ENCODE results near the gene ARHGAP27. TPM values are rescaled to one million over a fixed set of nuclear protein-coding genes. Genes with fewer than 3 reads are reported as not detected.
A peak's percentile ranks its signal among the peaks of the same experiment; 100 is the strongest.

Gene ARHGAP27
- polyA plus RNA-seq, 1 donor (not counting 4 experiments of a cell fraction or from before 2014, with no cell fraction given) = 14.4 TPM

DNA sequence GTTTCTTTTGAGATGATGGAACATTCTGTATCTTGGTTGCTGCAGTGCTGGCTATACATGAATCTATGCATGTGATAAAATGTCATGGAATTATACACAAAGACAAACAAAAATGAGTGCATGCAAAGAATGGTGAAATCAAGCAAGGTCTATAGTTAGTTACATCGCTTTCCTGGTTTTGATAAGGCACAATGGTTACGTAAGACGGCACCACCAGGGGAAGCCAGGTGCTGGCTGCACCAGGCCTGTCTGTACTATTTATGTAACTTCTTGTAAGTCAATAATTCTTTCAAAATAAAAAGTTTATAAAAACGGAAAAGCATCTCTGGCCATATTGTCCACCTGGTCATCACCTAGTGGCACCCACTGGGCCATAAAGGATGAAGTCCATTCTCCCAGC, 46.5 kb downstream of the ARHGAP27 start:
- dilution Hi-C loops (cut with MboI; ENCODE audit: extremely low pct_ligation_motif_present, low sequenced_read_pairs) = no loop called here
- no peak overlapping the region for H3K27ac ChIP-seq (ENCODE audit: control insufficient read depth, insufficient read depth, low read length)
- FAIRE-seq (no peak), DNase-seq (ENCODE audit: low read depth, low spot score) (no peak)
- peaks cover 10% of the 10 kb centered on the region for H3K27me3 ChIP-seq (ENCODE audit: control insufficient read depth, extremely low read depth, insufficient read depth, low read length)
- TF ChIP-seq, protein P1, sequence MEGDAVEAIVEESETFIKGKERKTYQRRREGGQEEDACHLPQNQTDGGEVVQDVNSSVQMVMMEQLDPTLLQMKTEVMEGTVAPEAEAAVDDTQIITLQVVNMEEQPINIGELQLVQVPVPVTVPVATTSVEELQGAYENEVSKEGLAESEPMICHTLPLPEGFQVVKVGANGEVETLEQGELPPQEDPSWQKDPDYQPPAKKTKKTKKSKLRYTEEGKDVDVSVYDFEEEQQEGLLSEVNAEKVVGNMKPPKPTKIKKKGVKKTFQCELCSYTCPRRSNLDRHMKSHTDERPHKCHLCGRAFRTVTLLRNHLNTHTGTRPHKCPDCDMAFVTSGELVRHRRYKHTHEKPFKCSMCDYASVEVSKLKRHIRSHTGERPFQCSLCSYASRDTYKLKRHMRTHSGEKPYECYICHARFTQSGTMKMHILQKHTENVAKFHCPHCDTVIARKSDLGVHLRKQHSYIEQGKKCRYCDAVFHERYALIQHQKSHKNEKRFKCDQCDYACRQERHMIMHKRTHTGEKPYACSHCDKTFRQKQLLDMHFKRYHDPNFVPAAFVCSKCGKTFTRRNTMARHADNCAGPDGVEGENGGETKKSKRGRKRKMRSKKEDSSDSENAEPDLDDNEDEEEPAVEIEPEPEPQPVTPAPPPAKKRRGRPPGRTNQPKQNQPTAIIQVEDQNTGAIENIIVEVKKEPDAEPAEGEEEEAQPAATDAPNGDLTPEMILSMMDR (optimal IDR thresholded peaks at IDR 0.05 in 1 of 3, IDR thresholded peaks at IDR 0.05 in 1 of 3, conservative IDR thresholded peaks at IDR 0.05 in 1 of 3; ENCODE audit: extremely low read depth in 1 of 3, insufficient read depth in 2 of 3, low read length in 3 of 3) = no peak
- TF ChIP-seq EZH2 (IDR thresholded peaks at IDR 0.05; ENCODE audit: low read length) = no peak
- H3K9ac ChIP-seq (ENCODE audit: control insufficient read depth, extremely low read depth, insufficient read depth, low read length) = no peak overlapping the region
- no peak overlapping the region for H3K4me3 ChIP-seq (ENCODE audit: control insufficient read depth in 2 of 3, extremely low read depth in 1 of 3, insufficient read depth in 2 of 3, low read depth in 1 of 3, low read length in 3 of 3)
- no peaks in the 10 kb centered on the region for H3K79me2 ChIP-seq (ENCODE audit: control insufficient read depth, insufficient read depth, low read length)
- H3K9me3 ChIP-seq (ENCODE audit: control insufficient read depth, low read depth, low read length) = no peaks in the 10 kb centered on the region
- no peak overlapping the region for H2AFZ ChIP-seq (ENCODE audit: control insufficient read depth, low read length)
- no peaks in the 10 kb centered on the region for H3K36me3 ChIP-seq (ENCODE audit: control insufficient read depth in 2 of 2, extremely low read depth in 1 of 2, insufficient read depth in 2 of 2, low read length in 2 of 2)
- peaks cover 18% of the 10 kb centered on the region for H3K4me1 ChIP-seq (ENCODE audit: control insufficient read depth, extremely low read depth, insufficient read depth, low read length)
- H3K4me2 ChIP-seq (ENCODE audit: control insufficient read depth, extremely low read depth, insufficient read depth, low read depth, low read length) = no peak overlapping the region
- H4K20me1 ChIP-seq (ENCODE audit: control insufficient read depth, extremely low read depth, insufficient read depth, low read length) = no peaks in the 10 kb centered on the region
- no peaks in the 10 kb centered on the region for H3K9me1 ChIP-seq (ENCODE audit: control insufficient read depth, extremely low read depth, insufficient read depth, low read length)

DNA sequence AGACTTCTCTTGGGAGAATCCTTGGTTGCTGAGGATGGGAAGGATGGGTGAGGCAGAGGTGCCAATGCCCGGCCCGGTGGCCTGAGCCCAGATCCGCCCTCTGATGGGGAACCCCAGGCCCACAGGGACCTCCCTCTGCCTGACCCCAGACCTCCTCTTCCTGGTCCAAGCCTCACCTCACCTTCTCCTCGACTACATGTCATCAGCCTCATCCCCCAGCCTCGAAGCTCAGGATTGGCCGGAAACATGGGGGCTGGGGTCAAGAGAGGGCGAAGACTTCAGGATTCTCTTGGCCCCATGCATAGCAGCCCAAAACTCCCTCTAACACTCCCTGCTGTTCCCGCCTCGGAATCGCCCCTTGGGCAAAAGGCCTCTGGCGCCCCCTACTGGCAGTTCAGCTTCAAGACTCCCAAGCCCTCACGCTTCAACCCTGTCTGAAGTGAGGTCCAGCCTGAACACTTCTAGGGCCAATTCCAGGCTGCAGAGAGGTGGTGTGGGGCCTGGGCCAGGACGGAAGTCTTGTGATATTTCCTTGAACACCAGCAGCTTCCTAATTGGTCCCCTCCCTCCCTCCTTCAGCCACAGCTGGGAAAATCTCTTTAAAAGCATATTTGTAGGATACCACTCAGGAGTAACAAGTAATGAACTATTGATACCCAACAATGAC, 47.2 kb downstream of the ARHGAP27 start:
- no peak overlapping the region for H3K4me3 ChIP-seq (ENCODE audit: control insufficient read depth in 2 of 3, extremely low read depth in 1 of 3, insufficient read depth in 2 of 3, low read depth in 1 of 3, low read length in 3 of 3)
- DNase-seq (ENCODE audit: low read depth, low spot score) (no peak), FAIRE-seq (peak; percentile 17)
- H2AFZ ChIP-seq (ENCODE audit: control insufficient read depth, low read length) = no peak overlapping the region
- H3K9ac ChIP-seq (ENCODE audit: control insufficient read depth, extremely low read depth, insufficient read depth, low read length) = no peak overlapping the region
- H3K36me3 ChIP-seq (ENCODE audit: control insufficient read depth in 2 of 2, extremely low read depth in 1 of 2, insufficient read depth in 2 of 2, low read length in 2 of 2) = no peaks in the 10 kb centered on the region
- no peaks in the 10 kb centered on the region for H3K79me2 ChIP-seq (ENCODE audit: control insufficient read depth, insufficient read depth, low read length)
- dilution Hi-C loops (cut with MboI; ENCODE audit: extremely low pct_ligation_motif_present, low sequenced_read_pairs) = no loop called here
- H3K4me2 ChIP-seq (ENCODE audit: control insufficient read depth, extremely low read depth, insufficient read depth, low read depth, low read length) = no peak overlapping the region
- H3K27ac ChIP-seq (ENCODE audit: control insufficient read depth, insufficient read depth, low read length) = no peak overlapping the region
- no peaks in the 10 kb centered on the region for H4K20me1 ChIP-seq (ENCODE audit: control insufficient read depth, extremely low read depth, insufficient read depth, low read length)
- peaks cover 23% of the 10 kb centered on the region for H3K4me1 ChIP-seq (ENCODE audit: control insufficient read depth, extremely low read depth, insufficient read depth, low read length)
- H3K9me1 ChIP-seq (ENCODE audit: control insufficient read depth, extremely low read depth, insufficient read depth, low read length) = no peaks in the 10 kb centered on the region
- H3K9me3 ChIP-seq (ENCODE audit: control insufficient read depth, low read depth, low read length) = no peaks in the 10 kb centered on the region
- no peak for TF ChIP-seq EZH2 (IDR thresholded peaks at IDR 0.05; ENCODE audit: low read length)
- TF ChIP-seq, protein P1 (optimal IDR thresholded peaks at IDR 0.05 in 1 of 3, IDR thresholded peaks at IDR 0.05 in 1 of 3, conservative IDR thresholded peaks at IDR 0.05 in 1 of 3; ENCODE audit: extremely low read depth in 1 of 3, insufficient read depth in 2 of 3, low read length in 3 of 3) = peak; percentile 94 to 99 (median 97)
- H3K27me3 ChIP-seq (ENCODE audit: control insufficient read depth, extremely low read depth, insufficient read depth, low read length) = peaks cover 10% of the 10 kb centered on the region
